HL-60 (cell line): Measurements from ENCODE around the gene CRIP3.
"Not testable (repeated sequence)": the region's sequence is repeated elsewhere in the genome, so short reads cannot be mapped to it uniquely, and the experiment has no call there.

ENCODE experiments used
- DNase-seq, 2 experiments: peaks; one replicate each; pipeline ENCODE4 v3.0.0-alpha.2; 2010 to 2020; ENCODE audit warnings: low read depth in 1 of 2, low spot score in 1 of 2
- H3K27ac ChIP-seq: fragments of 250-450 bp; sonication (Bioruptor Pico); replicated peaks from 2 replicates; pipeline ENCODE4 v1.5.1; 2020; ENCODE audit warnings: mild to moderate bottlenecking, moderate library complexity
- H3K27me3 ChIP-seq: fragments of 250-450 bp; sonication (Bioruptor Pico); 2 replicates; pipeline ENCODE4 v1.5.1; 2021; ENCODE audit warnings: mild to moderate bottlenecking, moderate library complexity; ENCODE audit not compliant: insufficient read depth, poor library complexity, severe bottlenecking
- H3K4me3 ChIP-seq: replicated peaks from 2 replicates; pipeline ENCODE4 v1.5.1; 2011; ENCODE audit warnings: mild to moderate bottlenecking, control low read depth, low read length; ENCODE audit not compliant: insufficient read depth
- GABPA ChIP-seq: IDR thresholded peaks from 2 replicates; pipeline ENCODE4 v1.6.1; 2012; ENCODE audit warnings: low read depth
- POLR2AphosphoS5 ChIP-seq: IDR thresholded peaks from 2 replicates; pipeline ENCODE4 v1.6.1; 2012; ENCODE audit warnings: low read depth
- SPI1 ChIP-seq: IDR thresholded peaks from 2 replicates; pipeline ENCODE4 v1.6.1; 2012; ENCODE audit warnings: low read depth, mild to moderate bottlenecking, borderline replicate concordance
- TF ChIP-seq, protein P1 (sequence below): IDR thresholded peaks from one replicate; pipeline ENCODE4 v1.5.1; 2011; ENCODE audit warnings: low read length, control low read depth, inconsistent platforms; ENCODE audit not compliant: insufficient read depth
- TF ChIP-seq, protein P2 (sequence below): IDR thresholded peaks from 2 replicates; pipeline ENCODE4 v1.6.1; 2012; ENCODE audit warnings: low read depth; ENCODE audit not compliant: insufficient replicate concordance

Gene CRIP3

DNA sequence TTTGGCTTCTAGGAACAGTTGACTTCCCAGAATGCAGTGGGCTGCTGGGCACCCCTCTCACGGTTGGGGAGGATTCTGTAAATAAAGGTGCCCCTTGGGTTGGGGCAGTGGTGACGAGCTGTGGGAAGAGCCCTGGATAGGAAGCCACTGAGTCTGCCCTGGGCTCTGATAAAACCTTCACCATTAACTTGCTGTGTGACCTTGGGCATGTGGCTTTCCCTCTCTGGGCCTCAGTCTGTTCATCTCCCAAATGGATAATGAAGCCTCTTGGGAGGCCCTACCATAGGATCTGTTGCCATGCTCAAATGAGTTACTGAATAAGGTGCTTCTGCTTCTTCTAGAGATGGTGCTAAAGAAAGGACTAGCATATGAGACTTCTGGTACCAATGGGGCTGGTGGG is 3.7 kb downstream of the CRIP3 start:
- no peak for DNase-seq
- TF ChIP-seq, protein P1, sequence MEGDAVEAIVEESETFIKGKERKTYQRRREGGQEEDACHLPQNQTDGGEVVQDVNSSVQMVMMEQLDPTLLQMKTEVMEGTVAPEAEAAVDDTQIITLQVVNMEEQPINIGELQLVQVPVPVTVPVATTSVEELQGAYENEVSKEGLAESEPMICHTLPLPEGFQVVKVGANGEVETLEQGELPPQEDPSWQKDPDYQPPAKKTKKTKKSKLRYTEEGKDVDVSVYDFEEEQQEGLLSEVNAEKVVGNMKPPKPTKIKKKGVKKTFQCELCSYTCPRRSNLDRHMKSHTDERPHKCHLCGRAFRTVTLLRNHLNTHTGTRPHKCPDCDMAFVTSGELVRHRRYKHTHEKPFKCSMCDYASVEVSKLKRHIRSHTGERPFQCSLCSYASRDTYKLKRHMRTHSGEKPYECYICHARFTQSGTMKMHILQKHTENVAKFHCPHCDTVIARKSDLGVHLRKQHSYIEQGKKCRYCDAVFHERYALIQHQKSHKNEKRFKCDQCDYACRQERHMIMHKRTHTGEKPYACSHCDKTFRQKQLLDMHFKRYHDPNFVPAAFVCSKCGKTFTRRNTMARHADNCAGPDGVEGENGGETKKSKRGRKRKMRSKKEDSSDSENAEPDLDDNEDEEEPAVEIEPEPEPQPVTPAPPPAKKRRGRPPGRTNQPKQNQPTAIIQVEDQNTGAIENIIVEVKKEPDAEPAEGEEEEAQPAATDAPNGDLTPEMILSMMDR = no peak
- TF ChIP-seq POLR2AphosphoS5 (no peak), SPI1 (no peak), GABPA (no peak)
- TF ChIP-seq, protein P2, sequence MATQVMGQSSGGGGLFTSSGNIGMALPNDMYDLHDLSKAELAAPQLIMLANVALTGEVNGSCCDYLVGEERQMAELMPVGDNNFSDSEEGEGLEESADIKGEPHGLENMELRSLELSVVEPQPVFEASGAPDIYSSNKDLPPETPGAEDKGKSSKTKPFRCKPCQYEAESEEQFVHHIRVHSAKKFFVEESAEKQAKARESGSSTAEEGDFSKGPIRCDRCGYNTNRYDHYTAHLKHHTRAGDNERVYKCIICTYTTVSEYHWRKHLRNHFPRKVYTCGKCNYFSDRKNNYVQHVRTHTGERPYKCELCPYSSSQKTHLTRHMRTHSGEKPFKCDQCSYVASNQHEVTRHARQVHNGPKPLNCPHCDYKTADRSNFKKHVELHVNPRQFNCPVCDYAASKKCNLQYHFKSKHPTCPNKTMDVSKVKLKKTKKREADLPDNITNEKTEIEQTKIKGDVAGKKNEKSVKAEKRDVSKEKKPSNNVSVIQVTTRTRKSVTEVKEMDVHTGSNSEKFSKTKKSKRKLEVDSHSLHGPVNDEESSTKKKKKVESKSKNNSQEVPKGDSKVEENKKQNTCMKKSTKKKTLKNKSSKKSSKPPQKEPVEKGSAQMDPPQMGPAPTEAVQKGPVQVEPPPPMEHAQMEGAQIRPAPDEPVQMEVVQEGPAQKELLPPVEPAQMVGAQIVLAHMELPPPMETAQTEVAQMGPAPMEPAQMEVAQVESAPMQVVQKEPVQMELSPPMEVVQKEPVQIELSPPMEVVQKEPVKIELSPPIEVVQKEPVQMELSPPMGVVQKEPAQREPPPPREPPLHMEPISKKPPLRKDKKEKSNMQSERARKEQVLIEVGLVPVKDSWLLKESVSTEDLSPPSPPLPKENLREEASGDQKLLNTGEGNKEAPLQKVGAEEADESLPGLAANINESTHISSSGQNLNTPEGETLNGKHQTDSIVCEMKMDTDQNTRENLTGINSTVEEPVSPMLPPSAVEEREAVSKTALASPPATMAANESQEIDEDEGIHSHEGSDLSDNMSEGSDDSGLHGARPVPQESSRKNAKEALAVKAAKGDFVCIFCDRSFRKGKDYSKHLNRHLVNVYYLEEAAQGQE = no peak
- H3K4me3 ChIP-seq = no peak overlapping the region
- peaks cover under 1% of the 10 kb centered on the region for H3K27me3 ChIP-seq
- H3K27ac ChIP-seq = no peak overlapping the region

DNA sequence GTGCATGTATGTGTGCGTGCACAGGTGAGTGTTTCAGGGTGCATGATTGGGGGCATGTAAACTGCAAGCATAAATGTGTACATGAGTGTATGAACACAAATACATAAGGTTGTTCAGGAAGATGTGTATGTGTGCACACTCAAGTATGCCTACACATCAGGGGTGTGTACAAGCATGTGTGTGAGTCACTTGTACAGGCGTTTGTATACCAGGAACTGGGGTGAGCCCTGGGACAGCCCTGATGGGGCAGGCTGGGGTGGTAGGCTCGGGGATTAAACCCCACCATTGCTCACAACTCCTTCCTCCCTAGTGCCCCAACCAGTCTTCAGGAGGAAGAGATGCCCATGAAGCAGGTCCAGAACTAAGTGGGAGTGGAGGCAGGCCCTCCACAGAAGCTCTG is 4.3 kb downstream of the CRIP3 start:
- Histone ChIP-seq H3K27ac (no peak overlapping the region), H3K27me3 (peaks cover 2% of the 10 kb centered on the region), H3K4me3 (no peak overlapping the region)
- TF ChIP-seq, protein P1 = no peak
- no peak for DNase-seq

DNA sequence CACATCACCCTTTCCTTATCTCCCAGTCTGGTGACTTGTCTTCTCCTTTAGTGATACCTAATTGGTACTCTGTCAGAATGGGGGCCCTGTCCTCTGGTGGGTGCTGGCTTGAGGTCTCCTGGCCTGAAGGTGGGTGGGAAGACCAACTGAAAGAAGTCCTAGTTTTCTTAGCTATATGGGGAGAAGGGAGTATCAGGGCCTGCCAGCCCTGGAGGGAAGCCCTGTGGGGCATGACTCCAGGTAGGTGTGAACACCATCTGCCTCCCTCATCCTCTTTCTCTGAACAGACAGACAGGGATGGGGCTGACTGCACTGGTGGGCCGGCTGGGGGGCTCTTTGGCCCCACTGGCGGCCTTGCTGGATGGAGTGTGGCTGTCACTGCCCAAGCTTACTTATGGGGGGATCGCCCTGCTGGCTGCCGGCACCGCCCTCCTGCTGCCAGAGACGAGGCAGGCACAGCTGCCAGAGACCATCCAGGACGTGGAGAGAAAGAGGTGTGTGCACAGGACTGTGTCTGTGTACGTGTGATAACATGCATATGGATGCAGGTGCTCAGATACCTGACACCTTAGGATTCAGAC is 4.8 kb downstream of the CRIP3 start:
- TF ChIP-seq, protein P1 = no peak
- TF ChIP-seq, protein P2 = no peak
- TF ChIP-seq GABPA (no peak), POLR2AphosphoS5 (no peak)
- Histone ChIP-seq H3K27me3 (peaks cover 3% of the 10 kb centered on the region), H3K27ac (no peak overlapping the region), H3K4me3 (no peak overlapping the region)
- no peak for DNase-seq

GRCh38 chr6:43303006-43303405 is 5.6 kb downstream of the CRIP3 start:
- not testable (repeated sequence) for DNase-seq, H3K4me3 ChIP-seq, H3K27me3 ChIP-seq, H3K27ac ChIP-seq
